GM12878 (cell line): ENCODE results near the gene TRIM38. TPM values are rescaled to one million over a fixed set of nuclear protein-coding genes. Genes with fewer than 3 reads are reported as not detected.

ENCODE experiments used
- ATAC-seq: fragments of 200-7000 bp; cut with Tn5 transposase; 3 replicates; pipeline ENCODE4 v1.9.1; 2020; ENCODE audit warnings: mild to moderate bottlenecking, moderate library complexity
- BruUV-seq: library from RNA; stranded (reverse); fragments of 400-500 nt; replicated peaks from 2 replicates; lab custom pipeline; 2021; lab: Mats Ljungman, UMichigan
- CTCF ChIA-PET: fragments of 300-600 bp; sonication (Branson Sonifier 250); formaldehyde crosslinking; extraction: SDS; loops from one replicate; lab custom pipeline; 2021; ENCODE audit warnings: inconsistent platforms; lab: Yijun Ruan, JAX
- POLR2A ChIA-PET: fragments of 350-600 bp; formaldehyde crosslinking; extraction: SDS; loops from one replicate; lab custom pipeline; 2021; ENCODE audit warnings: inconsistent platforms; lab: Charles Lee
- RAD21 ChIA-PET: fragments of 300-600 bp; sonication (Branson Sonifier 250); formaldehyde crosslinking; loops from one replicate; lab custom pipeline; 2023; ENCODE audit warnings: antibody characterized with exemption; ENCODE audit not compliant: unreplicated experiment; lab: Charles Lee
- SMC1A ChIA-PET: fragments of 300-600 bp; sonication (Branson Sonifier 250); formaldehyde crosslinking; loops from one replicate; lab custom pipeline; 2023; ENCODE audit not compliant: unreplicated experiment, uncharacterized antibody; lab: Charles Lee
- DNase-seq: peaks from one replicate; pipeline ENCODE4 v3.0.0-alpha.2; 2011; ENCODE audit warnings: low read depth, low spot score
- FAIRE-seq: peaks from 3 replicates; lab custom pipeline; 2011; peaks lifted over from hg19 to GRCh38; lab: Jason Lieb, UNC
- H2AFZ ChIP-seq: 2 replicates; pipeline ENCODE4 v1.6.0; 2011; ENCODE audit warnings: low read depth, low read length, control low read depth; ENCODE audit not compliant: control insufficient read depth
- H3K27ac ChIP-seq: 2 replicates; pipeline ENCODE4 v1.5.1; 2011; ENCODE audit warnings: control low read depth; ENCODE audit not compliant: control insufficient read depth, insufficient read depth
- H3K27me3 ChIP-seq, 2 experiments: replicated peaks in 1 of 2; 2 replicates each; pipeline versions ENCODE4 v1.6.0 to v1.6.1; 2011; ENCODE audit warnings: low read length in 1 of 2; ENCODE audit not compliant: control insufficient read depth in 2 of 2, insufficient read depth in 2 of 2
- H3K36me3 ChIP-seq, 2 experiments: 2 replicates each; pipeline ENCODE4 v1.5.1; 2011; ENCODE audit warnings: low read length in 1 of 2; ENCODE audit not compliant: control insufficient read depth in 2 of 2, insufficient read depth in 2 of 2
- H3K4me1 ChIP-seq: 2 replicates; pipeline ENCODE4 v1.6.1; 2011; ENCODE audit warnings: mild to moderate bottlenecking, low read length, moderate library complexity, mixed read lengths; ENCODE audit not compliant: control insufficient read depth, insufficient read depth
- H3K4me2 ChIP-seq: 2 replicates; pipeline ENCODE4 v1.6.0; 2011; ENCODE audit warnings: control low read depth; ENCODE audit not compliant: control insufficient read depth, insufficient read depth
- H3K4me3 ChIP-seq: fragments of 200-600 bp; sonication (generic); 2 replicates; pipeline ENCODE4 v1.5.1; 2016
- H3K79me2 ChIP-seq: 2 replicates; pipeline ENCODE4 v1.6.0; 2011; ENCODE audit warnings: low read length; ENCODE audit not compliant: control insufficient read depth, insufficient read depth
- H3K9ac ChIP-seq: 2 replicates; pipeline ENCODE4 v1.8.0; 2011; ENCODE audit warnings: low read length, control low read depth, mixed read lengths; ENCODE audit not compliant: control insufficient read depth, insufficient read depth
- H3K9me3 ChIP-seq: replicated peaks from 3 replicates; pipeline ENCODE4 v1.5.1; 2011; ENCODE audit warnings: mild to moderate bottlenecking, low read length; ENCODE audit not compliant: control insufficient read depth, insufficient read depth
- H4K20me1 ChIP-seq: 2 replicates; pipeline ENCODE4 v1.6.0; 2011; ENCODE audit not compliant: control insufficient read depth, insufficient read depth
- CEBPB ChIP-seq, 2 experiments: fragments of 150-350 bp in 1 of 2; IDR thresholded peaks; 2 replicates each; pipeline ENCODE4 v1.6.1; 2012 to 2014; ENCODE audit warnings: low read depth in 2 of 2, low read length in 2 of 2, borderline replicate concordance in 1 of 2, inconsistent platforms in 1 of 2
- ESRRA ChIP-seq: IDR thresholded peaks from 2 replicates; pipeline ENCODE4 v1.6.1; 2012; ENCODE audit warnings: mild to moderate bottlenecking, low read length, improper control_type of control experiment
- ZNF24 ChIP-seq: fragments of 450-650 bp; IDR thresholded peaks from 2 replicates; pipeline ENCODE4 v1.6.1; 2017; ENCODE audit warnings: antibody characterized with exemption, mild to moderate bottlenecking
- WGBS: methylation state at CpG from one replicate; pipeline ENCODE4 v1.1.6; 2016; ENCODE audit warnings: low lambda C conversion rate; ENCODE audit not compliant: insufficient replicate concordance, insufficient coverage; ENCODE audit errors: missing lambda C conversion rate; 5-methylcytosine and 5-hydroxymethylcytosine counted together
- in situ Hi-C: fragments of 300-500 bp; cut with MboI; formaldehyde crosslinking; loops from 9 replicates; pipeline ENCODE4 v1.14.3; 2018; ENCODE audit warnings: mixed read lengths
- intact Hi-C: fragments of 100-400 bp; cut with micrococcal nuclease; formaldehyde crosslinking; loops from one replicate; pipeline ENCODE4 v1.14.2; 2022; ENCODE audit not compliant: unreplicated experiment
- polyA plus RNA-seq, 11 experiments: library from polyadenylated mRNA; depleted of rRNA in 4 of 11; unstranded in 6 of 11; stranded (reverse) in 5 of 11; fragments of >200 nt; fragmentation: Nextera tagmentation in 4 of 11; fragmentation: Illumina TruSeq in 1 of 11; extraction: Ambion mirVana in 4 of 11; extraction: Trizol in 1 of 11; gene quantifications; 1 replicate in 1 of 11; 2 replicates in 10 of 11; pipeline versions ENCODE4 v1.2.1 to v1.2.3, GENCODE V29; 2011 to 2016; ENCODE audit warnings: inconsistent platforms in 2 of 11, missing spikeins in 2 of 11, low read depth in 1 of 11
- total RNA-seq, 4 experiments: library from RNA; depleted of rRNA in 3 of 4; stranded (reverse); fragments of >200 nt in 3 of 4; fragmentation: Illumina TruSeq in 1 of 4; extraction: Trizol in 1 of 4; gene quantifications; 2 replicates each; pipeline versions ENCODE4 v1.2.1 to v1.2.3, GENCODE V29; 2013 to 2021
- TF ChIP-seq, protein P1 (sequence below): fragments of 450-650 bp; IDR thresholded peaks from 2 replicates; pipeline ENCODE4 v1.6.1; 2017; ENCODE audit warnings: mild to moderate bottlenecking, moderate library complexity
- TF ChIP-seq, protein P2 (sequence below): fragments of 450-650 bp; IDR thresholded peaks from 2 replicates; pipeline ENCODE4 v1.6.1; 2017; ENCODE audit warnings: mild to moderate bottlenecking
- TF ChIP-seq, protein P3 (sequence below): fragments of 450-650 bp; IDR thresholded peaks from 2 replicates; pipeline ENCODE4 v1.6.1; 2017; ENCODE audit warnings: mild to moderate bottlenecking, low read depth, inconsistent platforms; ENCODE audit not compliant: poor library complexity, severe bottlenecking

Gene TRIM38
- total and polyA plus RNA-seq, 10 of the 15 experiments (the other 5 are each of a cell fraction or from before 2014, with no cell fraction given): 4.5 to 14.7 (median 11.1) TPM

DNA sequence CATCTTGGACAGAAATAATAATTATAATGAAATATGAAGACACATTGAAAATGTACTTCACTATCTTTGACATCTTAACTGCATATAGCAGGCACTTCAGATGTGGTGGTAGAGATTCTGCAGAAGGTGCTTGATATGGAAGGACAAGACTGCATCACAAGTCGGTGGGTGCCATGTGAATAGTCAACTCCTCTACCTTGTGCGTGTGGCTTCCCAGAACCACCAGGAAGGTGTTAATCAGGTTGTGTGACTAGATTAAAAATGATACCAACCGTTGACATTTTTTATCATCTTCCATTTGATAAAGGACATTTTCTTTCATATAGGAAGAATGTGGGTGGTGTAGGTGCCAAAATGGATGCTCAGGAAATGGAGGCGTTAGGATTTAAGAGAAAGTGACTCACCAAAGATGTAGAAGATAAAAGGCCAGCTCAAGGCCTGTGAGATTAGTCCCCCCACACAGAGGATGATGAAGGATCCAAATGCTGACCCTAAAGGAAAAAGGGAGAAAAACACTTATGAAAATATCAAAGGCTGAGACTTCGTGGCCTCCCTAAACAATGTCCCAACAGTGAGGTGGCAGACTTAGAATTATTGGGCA lies 44.4 kb upstream of the TRIM38 start:
- WGBS: 15% methylated on average over 5 of the region's 5 CpGs
- Histone ChIP-seq H3K4me1 (no peaks in the 10 kb centered on the region), H3K9ac (no peak overlapping the region), H3K4me3 (no peak overlapping the region), H3K4me2 (no peak overlapping the region), H3K9me3 (no peaks in the 10 kb centered on the region), H3K27me3 (no peaks in the 10 kb centered on the region), H3K79me2 (no peaks in the 10 kb centered on the region), H3K27ac (no peak overlapping the region), H3K36me3 (no peaks in the 10 kb centered on the region), H4K20me1 (no peaks in the 10 kb centered on the region), H2AFZ (no peak overlapping the region)
- ChIA-PET CTCF (interaction anchor here (0.6 kb wide), 1 partner anchor 422 kb away, joined by 4 read pairs; no protein-coding TSS in a partner anchor), RAD21 (no interaction called here), POLR2A (no interaction called here), SMC1A (no interaction called here)
- TF ChIP-seq, protein P1, sequence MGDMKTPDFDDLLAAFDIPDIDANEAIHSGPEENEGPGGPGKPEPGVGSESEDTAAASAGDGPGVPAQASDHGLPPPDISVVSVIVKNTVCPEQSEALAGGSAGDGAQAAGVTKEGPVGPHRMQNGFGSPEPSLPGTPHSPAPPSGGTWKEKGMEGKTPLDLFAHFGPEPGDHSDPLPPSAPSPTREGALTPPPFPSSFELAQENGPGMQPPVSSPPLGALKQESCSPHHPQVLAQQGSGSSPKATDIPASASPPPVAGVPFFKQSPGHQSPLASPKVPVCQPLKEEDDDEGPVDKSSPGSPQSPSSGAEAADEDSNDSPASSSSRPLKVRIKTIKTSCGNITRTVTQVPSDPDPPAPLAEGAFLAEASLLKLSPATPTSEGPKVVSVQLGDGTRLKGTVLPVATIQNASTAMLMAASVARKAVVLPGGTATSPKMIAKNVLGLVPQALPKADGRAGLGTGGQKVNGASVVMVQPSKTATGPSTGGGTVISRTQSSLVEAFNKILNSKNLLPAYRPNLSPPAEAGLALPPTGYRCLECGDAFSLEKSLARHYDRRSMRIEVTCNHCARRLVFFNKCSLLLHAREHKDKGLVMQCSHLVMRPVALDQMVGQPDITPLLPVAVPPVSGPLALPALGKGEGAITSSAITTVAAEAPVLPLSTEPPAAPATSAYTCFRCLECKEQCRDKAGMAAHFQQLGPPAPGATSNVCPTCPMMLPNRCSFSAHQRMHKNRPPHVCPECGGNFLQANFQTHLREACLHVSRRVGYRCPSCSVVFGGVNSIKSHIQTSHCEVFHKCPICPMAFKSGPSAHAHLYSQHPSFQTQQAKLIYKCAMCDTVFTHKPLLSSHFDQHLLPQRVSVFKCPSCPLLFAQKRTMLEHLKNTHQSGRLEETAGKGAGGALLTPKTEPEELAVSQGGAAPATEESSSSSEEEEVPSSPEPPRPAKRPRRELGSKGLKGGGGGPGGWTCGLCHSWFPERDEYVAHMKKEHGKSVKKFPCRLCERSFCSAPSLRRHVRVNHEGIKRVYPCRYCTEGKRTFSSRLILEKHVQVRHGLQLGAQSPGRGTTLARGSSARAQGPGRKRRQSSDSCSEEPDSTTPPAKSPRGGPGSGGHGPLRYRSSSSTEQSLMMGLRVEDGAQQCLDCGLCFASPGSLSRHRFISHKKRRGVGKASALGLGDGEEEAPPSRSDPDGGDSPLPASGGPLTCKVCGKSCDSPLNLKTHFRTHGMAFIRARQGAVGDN: no peak
- TF ChIP-seq, protein P2, sequence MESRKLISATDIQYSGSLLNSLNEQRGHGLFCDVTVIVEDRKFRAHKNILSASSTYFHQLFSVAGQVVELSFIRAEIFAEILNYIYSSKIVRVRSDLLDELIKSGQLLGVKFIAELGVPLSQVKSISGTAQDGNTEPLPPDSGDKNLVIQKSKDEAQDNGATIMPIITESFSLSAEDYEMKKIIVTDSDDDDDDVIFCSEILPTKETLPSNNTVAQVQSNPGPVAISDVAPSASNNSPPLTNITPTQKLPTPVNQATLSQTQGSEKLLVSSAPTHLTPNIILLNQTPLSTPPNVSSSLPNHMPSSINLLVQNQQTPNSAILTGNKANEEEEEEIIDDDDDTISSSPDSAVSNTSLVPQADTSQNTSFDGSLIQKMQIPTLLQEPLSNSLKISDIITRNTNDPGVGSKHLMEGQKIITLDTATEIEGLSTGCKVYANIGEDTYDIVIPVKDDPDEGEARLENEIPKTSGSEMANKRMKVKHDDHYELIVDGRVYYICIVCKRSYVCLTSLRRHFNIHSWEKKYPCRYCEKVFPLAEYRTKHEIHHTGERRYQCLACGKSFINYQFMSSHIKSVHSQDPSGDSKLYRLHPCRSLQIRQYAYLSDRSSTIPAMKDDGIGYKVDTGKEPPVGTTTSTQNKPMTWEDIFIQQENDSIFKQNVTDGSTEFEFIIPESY: no peak
- TF ChIP-seq CEBPB (IDR thresholded peaks at IDR 0.05; ENCODE audit: borderline replicate concordance in 1 of 2, low read depth in 2 of 2, low read length in 2 of 2): no peak
- no peak for TF ChIP-seq ESRRA
- no peak for TF ChIP-seq ZNF24
- TF ChIP-seq, protein P3, sequence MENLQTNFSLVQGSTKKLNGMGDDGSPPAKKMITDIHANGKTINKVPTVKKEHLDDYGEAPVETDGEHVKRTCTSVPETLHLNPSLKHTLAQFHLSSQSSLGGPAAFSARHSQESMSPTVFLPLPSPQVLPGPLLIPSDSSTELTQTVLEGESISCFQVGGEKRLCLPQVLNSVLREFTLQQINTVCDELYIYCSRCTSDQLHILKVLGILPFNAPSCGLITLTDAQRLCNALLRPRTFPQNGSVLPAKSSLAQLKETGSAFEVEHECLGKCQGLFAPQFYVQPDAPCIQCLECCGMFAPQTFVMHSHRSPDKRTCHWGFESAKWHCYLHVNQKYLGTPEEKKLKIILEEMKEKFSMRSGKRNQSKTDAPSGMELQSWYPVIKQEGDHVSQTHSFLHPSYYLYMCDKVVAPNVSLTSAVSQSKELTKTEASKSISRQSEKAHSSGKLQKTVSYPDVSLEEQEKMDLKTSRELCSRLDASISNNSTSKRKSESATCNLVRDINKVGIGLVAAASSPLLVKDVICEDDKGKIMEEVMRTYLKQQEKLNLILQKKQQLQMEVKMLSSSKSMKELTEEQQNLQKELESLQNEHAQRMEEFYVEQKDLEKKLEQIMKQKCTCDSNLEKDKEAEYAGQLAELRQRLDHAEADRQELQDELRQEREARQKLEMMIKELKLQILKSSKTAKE: no peak
- DNase-seq (no peak), FAIRE-seq (no peak), ATAC-seq (no peak)
- intact Hi-C loops (no loop called here), in situ Hi-C loops (no loop called here)
- BruUV-seq: no TSS peak
